Activated CD4-positive, alpha-beta memory T cell treated with anti-CD3 and anti-CD28 coated beads for 36 hours (primary cell): ENCODE data around the gene CHRM3. TPM values are rescaled to one million over a fixed set of nuclear protein-coding genes. Genes with fewer than 3 reads are reported as not detected.

Source experiments
- CTCF ChIA-PET: fragments of 350-600 bp; sonication (Branson Sonifier 250); formaldehyde crosslinking; loops from one replicate; lab custom pipeline; 2021; ENCODE audit warnings: antibody characterized with exemption, inconsistent platforms; lab: Charles Lee
- POLR2A ChIA-PET: fragments of 350-600 bp; sonication (Branson Sonifier 250); formaldehyde crosslinking; loops from one replicate; lab custom pipeline; 2021; ENCODE audit warnings: antibody characterized with exemption; lab: Charles Lee
- DNase-seq: peaks from one replicate; pipeline ENCODE4 v3.0.0-alpha.2; 2020
- H3K27ac Mint-ChIP-seq: one replicate; pipeline ENCODE4 v1.8.0; 2021; ENCODE audit warnings: mixed read lengths
- H3K27me3 Mint-ChIP-seq: one replicate; pipeline ENCODE4 v1.8.0; 2021; ENCODE audit warnings: mixed read lengths
- H3K36me3 Mint-ChIP-seq: one replicate; pipeline ENCODE4 v1.8.0; 2021; ENCODE audit warnings: mixed read lengths
- H3K4me1 Mint-ChIP-seq: one replicate; pipeline ENCODE4 v1.8.0; 2021; ENCODE audit warnings: low read depth, mixed read lengths
- H3K4me3 Mint-ChIP-seq: one replicate; pipeline ENCODE4 v1.8.0; 2021; ENCODE audit warnings: mild to moderate bottlenecking, mixed read lengths
- H3K9me3 Mint-ChIP-seq: one replicate; pipeline ENCODE4 v1.8.0; 2021; ENCODE audit warnings: mixed read lengths
- intact Hi-C: fragments of 100-400 bp; cut with micrococcal nuclease; formaldehyde crosslinking; loops from one replicate; pipeline ENCODE4 v1.15.1; 2023
- total RNA-seq, 2 experiments: library from RNA; stranded (reverse); gene quantifications; one replicate each; pipeline ENCODE4 v1.2.3, GENCODE V29; 2021

CHRM3 gene
- total RNA-seq, 2 experiments from 2014 or later: 0.26 TPM; not detected in 1

DNA sequence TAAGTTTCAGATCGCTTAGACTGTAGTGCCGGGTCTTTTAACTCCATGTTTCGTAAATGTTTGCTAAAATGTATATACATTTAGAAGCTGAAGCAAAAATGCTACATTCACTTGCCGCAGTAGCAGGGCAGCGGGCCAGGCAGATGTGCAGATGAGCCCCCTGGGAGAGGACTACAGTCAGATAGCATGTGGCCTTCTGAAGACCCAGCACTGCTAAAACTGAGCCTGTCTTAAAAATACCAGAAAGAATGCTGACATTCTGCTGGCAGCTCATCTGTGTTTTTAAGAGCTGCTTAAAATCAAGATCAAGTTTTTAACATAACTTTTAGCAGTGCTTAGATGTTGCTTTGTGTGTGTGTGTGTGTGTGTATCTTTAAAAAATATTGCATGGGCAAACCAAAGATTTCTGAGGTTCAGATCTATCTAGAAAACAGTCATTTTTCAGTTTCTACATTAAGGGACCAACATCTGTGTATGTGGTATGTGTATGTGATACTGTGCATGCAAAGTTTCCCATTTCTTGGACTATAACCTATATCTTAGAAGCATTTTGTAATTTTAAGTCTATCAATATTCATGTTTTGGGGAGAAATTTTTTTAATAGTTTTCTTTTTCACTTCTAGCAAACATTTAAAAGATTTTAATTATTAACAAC is 31.7 kb downstream of the CHRM3 start:
- intact Hi-C loops: loop anchor here (10.0 kb wide), 1 partner anchor 377 kb away; no protein-coding TSS in a partner anchor
- ChIA-PET POLR2A (no interaction called here), CTCF (no interaction called here)
- Mint-ChIP-seq H3K27ac (no peak overlapping the region), H3K4me3 (no peak overlapping the region), H3K9me3 (no peaks in the 10 kb centered on the region), H3K36me3 (no peaks in the 10 kb centered on the region), H3K4me1 (no peaks in the 10 kb centered on the region), H3K27me3 (peaks cover 2% of the 10 kb centered on the region)
- DNase-seq: no peak

DNA sequence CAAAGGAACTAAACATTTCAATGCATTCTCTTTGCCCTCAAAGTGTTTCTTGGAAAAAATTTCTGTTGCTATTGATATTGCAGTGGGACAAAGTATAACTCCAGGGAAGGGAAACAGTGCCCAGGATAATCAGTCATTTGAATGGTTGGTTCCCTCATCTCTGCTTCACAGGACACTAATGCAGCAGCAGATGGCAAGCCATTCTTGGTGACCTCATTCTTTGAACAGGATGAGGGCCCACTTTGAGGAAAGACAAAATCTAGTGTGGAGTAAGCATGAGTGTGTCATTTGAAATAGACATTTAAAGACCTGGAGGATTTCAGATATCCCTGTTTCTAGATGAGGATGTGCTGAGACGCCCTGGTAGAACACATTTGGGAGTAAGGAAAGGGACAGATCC is 32.3 kb downstream of the CHRM3 start:
- peaks cover 2% of the 10 kb centered on the region for H3K27me3 Mint-ChIP-seq
- no peak overlapping the region for H3K4me3 Mint-ChIP-seq
- H3K9me3 Mint-ChIP-seq: no peaks in the 10 kb centered on the region
- CTCF ChIA-PET: no interaction called here
- intact Hi-C loops: loop anchor here (10.0 kb wide), 1 partner anchor 376 kb away; no protein-coding TSS in a partner anchor
- H3K36me3 Mint-ChIP-seq: no peaks in the 10 kb centered on the region
- no peaks in the 10 kb centered on the region for H3K4me1 Mint-ChIP-seq
- no peak overlapping the region for H3K27ac Mint-ChIP-seq
- DNase-seq: no peak
- POLR2A ChIA-PET: no interaction called here

DNA sequence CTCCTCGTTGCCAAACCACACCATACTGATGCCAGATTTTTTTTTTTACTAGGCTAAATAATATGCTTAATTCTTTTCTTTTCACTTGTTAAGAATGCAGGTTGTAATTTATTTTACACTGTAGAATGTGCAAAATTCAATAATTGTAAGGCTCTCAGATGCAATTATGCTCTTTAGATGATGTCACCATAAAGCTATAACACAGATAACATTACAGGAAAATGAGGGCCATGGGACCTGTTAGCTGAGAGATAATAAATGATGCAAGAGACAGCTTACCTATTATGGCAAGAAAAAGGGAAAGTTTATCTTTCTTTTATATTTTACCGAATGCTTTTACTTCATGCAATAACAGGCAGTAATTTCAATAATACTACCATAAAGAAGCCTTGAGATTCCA is 35.4 kb downstream of the CHRM3 start:
- Mint-ChIP-seq H3K4me3 (no peak overlapping the region), H3K4me1 (no peaks in the 10 kb centered on the region), H3K36me3 (no peaks in the 10 kb centered on the region), H3K9me3 (no peaks in the 10 kb centered on the region), H3K27me3 (peaks cover 4% of the 10 kb centered on the region), H3K27ac (no peak overlapping the region)
- no peak for DNase-seq
- ChIA-PET POLR2A (no interaction called here), CTCF (interaction anchor here (0.6 to 1.6 kb wide), 2 partner anchors 15 to 476 kb away, joined by 3 to 4 read pairs; no protein-coding TSS in a partner anchor)
- intact Hi-C loops: no loop called here

GRCh38 chr1:239422818-239423217 is 36.5 kb downstream of the CHRM3 start:
- no peak for DNase-seq
- CTCF ChIA-PET: no interaction called here
- intact Hi-C loops: no loop called here
- H3K4me1 Mint-ChIP-seq: no peaks in the 10 kb centered on the region
- no peaks in the 10 kb centered on the region for H3K36me3 Mint-ChIP-seq
- H3K27me3 Mint-ChIP-seq: peaks cover 4% of the 10 kb centered on the region
- H3K9me3 Mint-ChIP-seq: no peaks in the 10 kb centered on the region
- H3K4me3 Mint-ChIP-seq: no peak overlapping the region
- no peak overlapping the region for H3K27ac Mint-ChIP-seq
- POLR2A ChIA-PET: no interaction called here

- ChIA-PET POLR2A (no interaction called here), CTCF (no interaction called here)
- no peak overlapping the region for H3K27ac Mint-ChIP-seq
Observed at GRCh38 chr1:239426821-239427475, 40.6 kb downstream of the CHRM3 start.

DNA sequence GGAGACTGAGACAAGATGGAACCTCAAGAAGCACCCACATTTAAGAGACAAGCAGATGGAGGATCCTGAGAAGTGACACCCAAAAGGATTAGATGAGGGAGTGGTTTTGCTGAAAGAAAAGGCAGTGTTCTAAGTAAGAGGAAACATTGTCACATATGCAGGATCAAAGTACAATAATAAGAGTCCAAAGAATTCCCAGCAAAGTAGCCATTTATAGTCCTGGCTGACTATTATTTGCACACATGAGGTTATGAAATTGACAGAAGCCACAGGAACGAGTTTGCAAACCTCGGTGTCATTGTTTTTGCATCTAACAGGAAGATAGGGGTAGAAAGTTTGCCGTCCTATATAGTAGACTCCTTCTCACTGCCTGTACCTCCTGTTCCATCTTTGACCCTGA is 41.3 kb downstream of the CHRM3 start:
- H3K36me3 Mint-ChIP-seq: no peaks in the 10 kb centered on the region
- no peaks in the 10 kb centered on the region for H3K9me3 Mint-ChIP-seq

More at GRCh38 chr1:239426821-239427475, 40.6 kb downstream of the CHRM3 start:
- peaks cover 3% of the 10 kb centered on the region for H3K27me3 Mint-ChIP-seq
- no peaks in the 10 kb centered on the region for H3K36me3 Mint-ChIP-seq
- no peaks in the 10 kb centered on the region for H3K9me3 Mint-ChIP-seq
- no peak for DNase-seq
- no peaks in the 10 kb centered on the region for H3K4me1 Mint-ChIP-seq
- H3K4me3 Mint-ChIP-seq: no peak overlapping the region
- intact Hi-C loops: no loop called here

GRCh38 chr1:239428120-239428710 is 41.8 kb downstream of the CHRM3 start:
- Mint-ChIP-seq H3K4me3 (no peak overlapping the region), H3K36me3 (no peaks in the 10 kb centered on the region), H3K9me3 (no peaks in the 10 kb centered on the region), H3K4me1 (no peaks in the 10 kb centered on the region), H3K27ac (no peak overlapping the region), H3K27me3 (peaks cover 3% of the 10 kb centered on the region)
- intact Hi-C loops: no loop called here
- DNase-seq: no peak
- ChIA-PET CTCF (no interaction called here), POLR2A (no interaction called here)

More for the DNA sequence above, 41.3 kb downstream of the CHRM3 start:
- Mint-ChIP-seq H3K27ac (no peak overlapping the region), H3K27me3 (peaks cover 3% of the 10 kb centered on the region), H3K4me1 (no peaks in the 10 kb centered on the region), H3K4me3 (no peak overlapping the region)
- CTCF ChIA-PET: no interaction called here
- no peak for DNase-seq
- intact Hi-C loops: no loop called here
- POLR2A ChIA-PET: no interaction called here

DNA sequence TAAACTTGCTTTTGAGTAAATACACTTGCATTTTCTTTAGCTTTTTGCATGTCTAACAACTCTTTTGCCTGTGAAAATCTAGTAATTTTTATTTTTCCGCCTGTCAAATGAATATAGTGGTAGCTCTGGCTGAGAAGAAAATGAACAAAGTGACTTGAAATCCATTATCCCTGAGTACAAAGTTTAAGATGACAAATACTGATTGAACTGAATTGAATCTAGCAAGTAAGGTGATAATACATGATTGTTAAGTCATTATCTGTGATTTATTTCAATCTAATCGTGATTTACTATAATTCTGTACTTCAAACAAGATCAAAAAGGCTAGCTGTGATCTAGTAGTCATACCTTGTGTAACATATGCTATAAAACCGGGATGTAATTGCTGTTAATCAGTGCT is 42.8 kb downstream of the CHRM3 start:
- H3K36me3 Mint-ChIP-seq: no peaks in the 10 kb centered on the region
- peaks cover 3% of the 10 kb centered on the region for H3K27me3 Mint-ChIP-seq
- H3K4me1 Mint-ChIP-seq: no peaks in the 10 kb centered on the region
- DNase-seq: no peak
- H3K9me3 Mint-ChIP-seq: no peaks in the 10 kb centered on the region
- no peak overlapping the region for H3K4me3 Mint-ChIP-seq
- ChIA-PET CTCF (no interaction called here), POLR2A (no interaction called here)
- intact Hi-C loops: no loop called here
- no peak overlapping the region for H3K27ac Mint-ChIP-seq

DNA sequence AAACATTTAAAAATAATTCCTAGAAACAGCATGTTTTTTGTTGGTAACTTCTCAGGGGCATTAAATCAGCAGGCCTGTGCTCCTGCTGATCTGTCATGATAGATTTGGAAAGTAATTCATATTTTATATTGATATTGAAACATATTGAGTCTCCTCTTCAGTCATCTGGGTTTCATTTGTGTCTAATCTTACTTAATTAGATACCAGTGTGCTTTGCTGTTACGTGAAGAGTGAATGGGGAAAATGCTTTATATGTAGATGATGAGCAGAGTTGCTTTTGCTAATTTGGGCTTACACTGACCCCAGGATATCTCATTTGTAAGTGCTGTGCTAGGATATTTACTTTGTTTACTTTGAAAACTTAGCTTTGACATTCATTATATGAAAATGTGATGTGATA is 45.9 kb downstream of the CHRM3 start:
- POLR2A ChIA-PET: no interaction called here
- intact Hi-C loops: no loop called here

DNA sequence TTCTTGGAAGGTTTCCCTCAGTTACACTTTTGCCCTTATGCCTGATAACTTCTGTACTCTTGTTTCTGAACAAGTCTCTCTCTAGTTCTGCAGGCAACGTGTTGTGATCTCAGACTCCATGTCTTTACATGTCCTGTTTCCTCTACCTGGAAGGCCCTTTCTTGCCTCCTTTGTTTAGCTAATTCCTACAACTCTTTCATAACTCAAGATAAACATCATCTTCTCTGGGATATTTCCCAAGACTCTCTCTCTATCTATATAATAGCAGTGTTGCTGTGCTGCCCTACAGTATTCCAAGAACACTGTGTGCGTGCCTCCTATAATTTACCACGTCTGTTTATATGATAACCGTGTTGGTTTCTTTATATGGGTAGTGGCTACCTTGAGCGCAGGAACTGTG is 47.8 kb downstream of the CHRM3 start:
- intact Hi-C loops: no loop called here
- Mint-ChIP-seq H3K36me3 (no peaks in the 10 kb centered on the region), H3K4me3 (no peak overlapping the region), H3K9me3 (no peaks in the 10 kb centered on the region), H3K27ac (no peak overlapping the region), H3K4me1 (no peaks in the 10 kb centered on the region), H3K27me3 (peaks cover 3% of the 10 kb centered on the region)
- DNase-seq: no peak
- ChIA-PET POLR2A (interaction anchor here (0.7 kb wide), 1 partner anchor 284 kb away, joined by 3 read pairs; no protein-coding TSS in a partner anchor), CTCF (no interaction called here)

More for the DNA sequence above, 45.9 kb downstream of the CHRM3 start:
- no peaks in the 10 kb centered on the region for H3K36me3 Mint-ChIP-seq
- no peak for DNase-seq
- no peaks in the 10 kb centered on the region for H3K4me1 Mint-ChIP-seq
- H3K27ac Mint-ChIP-seq: no peak overlapping the region
- H3K9me3 Mint-ChIP-seq: no peaks in the 10 kb centered on the region
- CTCF ChIA-PET: interaction anchor here (1.5 kb wide), 1 partner anchor 27 kb away, joined by 6 read pairs; no protein-coding TSS in a partner anchor
- no peak overlapping the region for H3K4me3 Mint-ChIP-seq
- H3K27me3 Mint-ChIP-seq: peaks cover 1% of the 10 kb centered on the region
